GM12891 (cell line): Measurements from ENCODE around the gene CLCN1.

Experiments used
- PAX5 ChIP-seq: IDR thresholded peaks from 2 replicates; pipeline ENCODE4 v1.6.1; 2011; ENCODE audit warnings: low read length, moderate library complexity, mild to moderate bottlenecking; ENCODE audit not compliant: insufficient read depth, severe bottlenecking
- POLR2A ChIP-seq: IDR thresholded peaks from 2 replicates; pipeline ENCODE4 v1.6.1; 2011; ENCODE audit warnings: low read depth, low read length, control low read depth
- POLR2AphosphoS5 ChIP-seq: IDR thresholded peaks from 2 replicates; pipeline ENCODE4 v1.6.1; 2011; ENCODE audit warnings: low read depth, low read length, control low read depth
- POU2F2 ChIP-seq: IDR thresholded peaks from 2 replicates; pipeline ENCODE4 v1.6.1; 2011; ENCODE audit warnings: low read depth, mild to moderate bottlenecking, control low read depth, low read length, moderate library complexity
- SPI1 ChIP-seq: IDR thresholded peaks from 2 replicates; pipeline ENCODE4 v1.6.1; 2011; ENCODE audit warnings: low read depth, low read length, control low read depth
- TAF1 ChIP-seq: IDR thresholded peaks from 2 replicates; pipeline ENCODE4 v1.6.1; 2011; ENCODE audit warnings: low read depth, low read length, control low read depth

- TF ChIP-seq POLR2A (no peak), POLR2AphosphoS5 (no peak), SPI1 (no peak), TAF1 (no peak), PAX5 (no peak), POU2F2 (no peak)
These were observed 46.5 kb downstream of the CLCN1 start, which contains the start of gene FAM131B for GRCh38 chr7:143362131-143363015.
